B cell (primary cell): ENCODE results near the gene TREM1. TPM values are rescaled to one million over a fixed set of nuclear protein-coding genes. Genes with fewer than 3 reads are reported as not detected.

Source experiments
- ATAC-seq: fragments of 200-7000 bp; cut with Tn5 transposase; one replicate; pipeline ENCODE4 v1.10.0; 2021; ENCODE audit warnings: low read depth, mild to moderate bottlenecking, moderate number of reproducible peaks, moderate library complexity
- CTCF ChIA-PET: fragments of 350-600 bp; sonication (Branson Sonifier 250); formaldehyde crosslinking; loops from one replicate; lab custom pipeline; 2021; ENCODE audit warnings: antibody characterized with exemption, inconsistent platforms; lab: Charles Lee
- POLR2A ChIA-PET: fragments of 350-600 bp; sonication (Branson Sonifier 250); formaldehyde crosslinking; loops from one replicate; lab custom pipeline; 2021; ENCODE audit warnings: antibody characterized with exemption; lab: Charles Lee
- DNase-seq: peaks from one replicate; pipeline ENCODE4 v3.0.0; 2013
- H2AFZ ChIP-seq: 2 replicates; pipeline ENCODE4 v1.6.1; 2012; ENCODE audit warnings: mild to moderate bottlenecking, low read depth, low read length; ENCODE audit not compliant: insufficient read depth, poor library complexity, severe bottlenecking
- H3K27ac ChIP-seq, 2 donors: 1 replicate in 1 of 2; 2 replicates in 1 of 2; pipeline ENCODE4 v1.5.1; 2012 to 2013; ENCODE audit warnings: low read length in 2 of 2, mild to moderate bottlenecking in 2 of 2, moderate library complexity in 1 of 2
- H3K27me3 ChIP-seq, 4 experiments: fragments of 200-600 bp in 1 of 4; sonication (generic) in 1 of 4; replicated peaks in 1 of 4; 1 replicate in 2 of 4; 2 replicates in 2 of 4; pipeline versions ENCODE4 v1.6.1 to v1.7.0; 2013 to 2016; ENCODE audit warnings: low read length in 3 of 4, mild to moderate bottlenecking in 2 of 4, mixed read lengths in 1 of 4, moderate library complexity in 1 of 4; ENCODE audit not compliant: insufficient read depth in 4 of 4, control insufficient read depth in 3 of 4; ENCODE audit errors: control extremely low read depth in 1 of 4
- H3K36me3 ChIP-seq, 2 experiments: replicated peaks in 1 of 2; 1 replicate in 1 of 2; 2 replicates in 1 of 2; pipeline versions ENCODE4 v1.6.1 to v1.7.1; 2013; ENCODE audit warnings: low read length in 1 of 2; ENCODE audit not compliant: insufficient read depth in 2 of 2, control insufficient read depth in 1 of 2; ENCODE audit errors: control extremely low read depth in 1 of 2, extremely low read depth in 1 of 2
- H3K4me1 ChIP-seq, 2 donors: fragments of 200-600 bp in 1 of 2; sonication (generic) in 1 of 2; 1 replicate in 1 of 2; 2 replicates in 1 of 2; pipeline versions ENCODE4 v1.5.1 to v1.6.1; 2013 to 2017; ENCODE audit warnings: low read length in 2 of 2; ENCODE audit not compliant: control insufficient read depth in 2 of 2, insufficient read depth in 2 of 2
- H3K4me2 ChIP-seq: replicated peaks from 2 replicates; pipeline ENCODE3; 2012; ENCODE audit warnings: mild to moderate bottlenecking, low read depth, low read length; ENCODE audit not compliant: poor library complexity, severe bottlenecking
- H3K4me3 ChIP-seq, 5 experiments: fragments of 200-600 bp in 1 of 5; sonication (generic) in 1 of 5; 1 replicate in 3 of 5; 2 replicates in 2 of 5; pipeline versions ENCODE4 v1.5.1 to v1.7.0; 2011 to 2016; ENCODE audit warnings: low read length in 4 of 5, mild to moderate bottlenecking in 4 of 5, low read depth in 2 of 5, control low read depth in 1 of 5, moderate library complexity in 1 of 5; ENCODE audit not compliant: insufficient read depth in 1 of 5; ENCODE audit errors: control extremely low read depth in 1 of 5, extremely low read depth in 1 of 5
- H3K79me2 ChIP-seq: fragments of 200-600 bp; sonication (generic); one replicate; pipeline ENCODE4 v1.6.0; 2016; ENCODE audit warnings: low read length; ENCODE audit not compliant: control insufficient read depth, insufficient read depth
- H3K9ac ChIP-seq: fragments of 200-600 bp; sonication (generic); 2 replicates; pipeline ENCODE4 v1.6.1; 2017; ENCODE audit warnings: mild to moderate bottlenecking, low read length, moderate library complexity
- H3K9me3 ChIP-seq, 3 donors: one replicate each; pipeline versions ENCODE4 v1.6.1 to v1.7.1; 2013; ENCODE audit warnings: low read length in 2 of 3; ENCODE audit not compliant: control insufficient read depth in 2 of 3, insufficient read depth in 1 of 3; ENCODE audit errors: control extremely low read depth in 1 of 3
- H4K20me1 ChIP-seq: 2 replicates; pipeline ENCODE4 v1.6.0; 2012; ENCODE audit warnings: mild to moderate bottlenecking, low read length; ENCODE audit not compliant: insufficient read depth, control insufficient read depth, poor library complexity, severe bottlenecking
- H3K27ac Mint-ChIP-seq: one replicate; pipeline ENCODE4 v1.8.0; 2021; ENCODE audit warnings: mixed read lengths
- H3K27me3 Mint-ChIP-seq: one replicate; pipeline ENCODE4 v1.8.0; 2021; ENCODE audit warnings: mixed read lengths
- H3K4me1 Mint-ChIP-seq: one replicate; pipeline ENCODE4 v1.8.0; 2021; ENCODE audit warnings: mixed read lengths
- H3K4me3 Mint-ChIP-seq: one replicate; pipeline ENCODE4 v1.8.0; 2021; ENCODE audit warnings: mixed read lengths
- H3K9me3 Mint-ChIP-seq: one replicate; pipeline ENCODE4 v1.8.0; 2022; ENCODE audit warnings: mixed read lengths; ENCODE audit not compliant: insufficient read depth
- CTCF ChIP-seq: fragments of 200-600 bp; IDR thresholded peaks from one replicate; pipeline ENCODE4 v1.8.0; 2022; ENCODE audit warnings: antibody characterized with exemption, mild to moderate bottlenecking
- EZH2 ChIP-seq: IDR thresholded peaks from 2 replicates; pipeline ENCODE4 v1.6.1; 2012; ENCODE audit warnings: borderline replicate concordance, low read depth, mild to moderate bottlenecking, moderate library complexity, low read length; ENCODE audit not compliant: insufficient read depth, poor library complexity, severe bottlenecking
- WGBS: methylation state at CpG from one replicate; pipeline ENCODE4 v1.1.5; 2013; ENCODE audit warnings: missing lambda C conversion rate; ENCODE audit not compliant: insufficient coverage; 5-methylcytosine and 5-hydroxymethylcytosine counted together
- intact Hi-C: fragments of 100-400 bp; cut with micrococcal nuclease; formaldehyde crosslinking; loops from one replicate; pipeline ENCODE4 v1.10.0; 2022
- polyA minus RNA-seq: library from RNA; depleted of rRNA, polyadenylated mRNA; stranded (reverse); fragments of >200 nt; gene quantifications from 2 replicates; pipeline ENCODE4 v1.2.3, GENCODE V29; 2012
- polyA plus RNA-seq: library from polyadenylated mRNA; depleted of rRNA; stranded (reverse); fragments of >200 nt; gene quantifications from 2 replicates; pipeline ENCODE4 v1.2.3, GENCODE V29; 2012
- total RNA-seq, 2 donors: library from RNA; stranded (reverse); fragments of 120-200 nt in 1 of 2; gene quantifications; 1 replicate in 1 of 2; 2 replicates in 1 of 2; pipeline versions ENCODE4 v1.2.3 to v1.2.4, GENCODE V29; 2013 to 2022

TREM1 gene
- total RNA-seq (0.39 TPM in 1 of 2 replicates, not detected in the other), polyA plus RNA-seq (1.5 and 1.9 TPM in 2 replicates), polyA minus RNA-seq (2.1 and 2.3 TPM in 2 replicates)
- 3.1 TPM for total RNA-seq (2013)

- Mint-ChIP-seq H3K4me3 (no peak within 1 kb of the TSS), H3K9me3 (no peaks in the 10 kb centered on the region), H3K27me3 (peaks cover 11% of the 10 kb centered on the region), H3K4me1 (peaks cover 6% of the 10 kb centered on the region), H3K27ac (no peak within 1 kb of the TSS)
- Histone ChIP-seq H2AFZ (no peak within 1 kb of the TSS), H3K27ac (no peak within 1 kb of the TSS), H3K9me3 (no peaks in the 10 kb centered on the region), H3K4me3 (peak within 1 kb of the TSS in 1 of 5 experiments; percentile 28), H3K79me2 (no peaks in the 10 kb centered on the region), H3K4me1 (no peaks in the 10 kb centered on the region), H3K36me3 (no peaks in the 10 kb centered on the region), H4K20me1 (no peaks in the 10 kb centered on the region), H3K9ac (no peak within 1 kb of the TSS), H3K4me2 (no peak within 1 kb of the TSS), H3K27me3 (peaks cover 0 to 2% (median 0%) of the 10 kb centered on the region in 4 experiments)
- TF ChIP-seq CTCF (no peak), EZH2 (no peak)
- intact Hi-C loops: no loop called here
- no peak for ATAC-seq
- POLR2A ChIA-PET: interaction anchor here (0.7 kb wide), 1 partner anchor 9 kb away, joined by 3 read pairs; no protein-coding TSS in a partner anchor
- CTCF ChIA-PET: no interaction called here
- DNase-seq: no peak
- WGBS: 95% methylated on average over 6 of the region's 8 CpGs
These were observed at the start of gene TREM1 for GRCh38 chr6:41286544-41287346. TSS of gene TREM1 (minus strand) at chr6:41286682. CDS start at chr6:41286655, 27 bp downstream.

- H3K4me2 ChIP-seq: no peak overlapping the region
- Mint-ChIP-seq H3K27ac (peak overlapping the region; percentile 37), H3K9me3 (no peaks in the 10 kb centered on the region), H3K4me1 (peaks cover 45% of the 10 kb centered on the region), H3K4me3 (no peak overlapping the region), H3K27me3 (no peaks in the 10 kb centered on the region)
- TF ChIP-seq CTCF (no peak), EZH2 (no peak)
- no peaks in the 10 kb centered on the region for H3K79me2 ChIP-seq
- no peak overlapping the region for H3K27ac ChIP-seq
- no peaks in the 10 kb centered on the region for H3K27me3 ChIP-seq
- H2AFZ ChIP-seq: no peak overlapping the region
- no peak overlapping the region for H3K4me3 ChIP-seq
- ATAC-seq (no peak), DNase-seq (no peak)
- intact Hi-C loops: no loop called here
- ChIA-PET CTCF (interaction anchor here (0.9 to 1.6 kb wide), 2 partner anchors 16 to 33 kb away, joined by 3 read pairs; no protein-coding TSS in a partner anchor), POLR2A (no interaction called here)
- H3K9me3 ChIP-seq: no peaks in the 10 kb centered on the region
- H4K20me1 ChIP-seq: no peaks in the 10 kb centered on the region
- WGBS: 96% methylated on average over 11 of the region's 11 CpGs
- H3K36me3 ChIP-seq: no peaks in the 10 kb centered on the region
- H3K9ac ChIP-seq: no peak overlapping the region
- H3K4me1 ChIP-seq: peaks cover 36 to 44% of the 10 kb centered on the region in 2 donors
These were observed 49.5 kb upstream of the TREM1 start for GRCh38 chr6:41335943-41336342.
